Hematopoietic multipotent progenitor cell treated with erythropoietin and hydrocortisone succinate and interleukin-3 and kit ligand, for 6 days (in vitro differentiated cells): ENCODE measurements around the gene POMT1.

ENCODE experiments used
- DNase-seq: peaks from one replicate; pipeline ENCODE4 v3.0.0-alpha.2; 2015

Gene POMT1

GRCh38 chr9:131555841-131556673 lies 53.3 kb downstream of the POMT1 start:
- DNase-seq, result peak; percentile 32

GRCh38 chr9:131557855-131558548 lies 55.3 kb downstream of the POMT1 start:
- DNase-seq, result no peak

- peak; percentile 18 for DNase-seq
Observed at GRCh38 chr9:131559421-131560000, 56.8 kb downstream of the POMT1 start.

- no peak for DNase-seq
Observed at GRCh38 chr9:131562032-131562959, 59.6 kb downstream of the POMT1 start.

- no peak for DNase-seq
Observed at GRCh38 chr9:131565369-131565768, 62.7 kb downstream of the POMT1 start.

- DNase-seq, result no peak
Observed at GRCh38 chr9:131566158-131566557, 63.4 kb downstream of the POMT1 start.

GRCh38 chr9:131567910-131568309 lies 65.2 kb downstream of the POMT1 start:
- no peak for DNase-seq
